ENCODE measurements around the gene CDKN1B. TPM values are rescaled to one million over a fixed set of nuclear protein-coding genes. Genes with fewer than 3 reads are reported as not detected.

CDKN1B gene
- total RNA-seq, 4 donors from 2014 or later = 48.7 to 97.4 (median 70.6) TPM

GRCh38 chr12:12720052-12720451 is 2.9 kb downstream of the CDKN1B start:
- intact Hi-C loops (cut with DNase I) = no loop called here
- Histone ChIP-seq H3K27ac (replicated peaks in 1 of 4) (peak overlapping the region; percentile 98 to 100 (median 100)), H3K4me3 (peak overlapping the region; percentile 75 to 95 (median 86)), H3K27me3 (no peaks in the 10 kb centered on the region), H3K36me3 (peaks cover 0 to 31% (median 15%) of the 10 kb centered on the region in 4 donors), H3K4me1 (peaks cover 46 to 65% (median 61%) of the 10 kb centered on the region in 4 donors), H3K9me3 (no peaks in the 10 kb centered on the region)
- 49% methylated on average over 4 of the region's 4 CpGs for WGBS
- no peak for TF ChIP-seq EP300 (IDR thresholded peaks at IDR 0.05)
- TF ChIP-seq POLR2A (IDR thresholded peaks at IDR 0.05; ENCODE audit: low read depth) = no peak
- no peak for TF ChIP-seq POLR2AphosphoS5 (IDR thresholded peaks at IDR 0.05)
- no peak for TF ChIP-seq CTCF (IDR thresholded peaks at IDR 0.05)
- DNase-seq (ENCODE audit: extremely low spot score) = no peak

GRCh38 chr12:12720672-12721161 is 3.5 kb downstream of the CDKN1B start:
- H3K4me1 ChIP-seq = peaks cover 40 to 58% (median 55%) of the 10 kb centered on the region in 4 donors
- peak overlapping the region in 3 of 4 donors; percentile 15 to 95 (median 75) for H3K4me3 ChIP-seq
- H3K9me3 ChIP-seq = no peaks in the 10 kb centered on the region
- WGBS = 39% methylated on average over 4 of the region's 4 CpGs
- peaks cover 0 to 31% (median 15%) of the 10 kb centered on the region in 4 donors for H3K36me3 ChIP-seq
- TF ChIP-seq EP300 (IDR thresholded peaks at IDR 0.05) = no peak
- no peak for TF ChIP-seq POLR2AphosphoS5 (IDR thresholded peaks at IDR 0.05)
- TF ChIP-seq POLR2A (IDR thresholded peaks at IDR 0.05; ENCODE audit: low read depth) = no peak
- TF ChIP-seq CTCF (IDR thresholded peaks at IDR 0.05) = no peak
- intact Hi-C loops (cut with DNase I) = no loop called here
- H3K27me3 ChIP-seq = no peaks in the 10 kb centered on the region
- peak overlapping the region; percentile 98 to 100 (median 100) for H3K27ac ChIP-seq (replicated peaks in 1 of 4)
- DNase-seq (ENCODE audit: extremely low spot score) = peak; percentile 26

- H3K27ac ChIP-seq (replicated peaks in 1 of 4) = peak overlapping the region in 3 of 4 donors; percentile 98 to 100 (median 100)
- no peak for TF ChIP-seq CTCF (IDR thresholded peaks at IDR 0.05)
- H3K4me1 ChIP-seq = peaks cover 35 to 53% (median 51%) of the 10 kb centered on the region in 4 donors
- H3K9me3 ChIP-seq = no peaks in the 10 kb centered on the region
- peak; percentile 83 for DNase-seq (ENCODE audit: extremely low spot score)
- WGBS = 35% methylated on average over 3 of the region's 3 CpGs
- peaks cover 0 to 31% (median 15%) of the 10 kb centered on the region in 4 donors for H3K36me3 ChIP-seq
- H3K4me3 ChIP-seq = peak overlapping the region in 2 of 4 donors; percentile 75 to 95
- H3K27me3 ChIP-seq = no peaks in the 10 kb centered on the region
- intact Hi-C loops (cut with DNase I) = no loop called here
Measured at GRCh38 chr12:12721176-12721751, 4.1 kb downstream of the CDKN1B start.

- Histone ChIP-seq H3K4me3 (peak overlapping the region; percentile 69 to 76 (median 72)), H3K27me3 (no peaks in the 10 kb centered on the region), H3K9me3 (no peaks in the 10 kb centered on the region), H3K36me3 (peaks cover 0 to 31% (median 15%) of the 10 kb centered on the region in 4 donors), H3K27ac (replicated peaks in 1 of 4) (peak overlapping the region; percentile 98 to 100 (median 99)), H3K4me1 (peaks cover 40 to 55% (median 54%) of the 10 kb centered on the region in 4 donors)
- WGBS = 73% methylated on average over 2 of the region's 2 CpGs
- intact Hi-C loops (cut with DNase I) = no loop called here
- no peak for DNase-seq (ENCODE audit: extremely low spot score)
- no peak for TF ChIP-seq POLR2AphosphoS5 (IDR thresholded peaks at IDR 0.05)
- TF ChIP-seq EP300 (IDR thresholded peaks at IDR 0.05) = no peak
- TF ChIP-seq CTCF (IDR thresholded peaks at IDR 0.05) = no peak
- no peak for TF ChIP-seq POLR2A (IDR thresholded peaks at IDR 0.05; ENCODE audit: low read depth)
Measured at GRCh38 chr12:12721814-12722434, 4.8 kb downstream of the CDKN1B start.
